SK-N-SH (cell line): Measurements from ENCODE around the gene IL1RL2. TPM values are rescaled to one million over a fixed set of nuclear protein-coding genes. Genes with fewer than 3 reads are reported as not detected.

Experiments used
- CTCF ChIA-PET: fragments of 300-600, 350-600 bp; formaldehyde crosslinking; extraction: SDS; loops from one replicate; lab custom pipeline; 2021; lab: Yijun Ruan, JAX
- POLR2A ChIA-PET: fragments of 350-600 bp; sonication (Branson Sonifier 250); formaldehyde crosslinking; extraction: SDS; loops from one replicate; lab custom pipeline; 2020; ENCODE audit warnings: antibody characterized with exemption, inconsistent platforms; lab: Yijun Ruan, JAX
- DNase-seq: peaks from one replicate; pipeline ENCODE4 v3.0.0; 2012
- H2AFZ ChIP-seq: fragments of 200-600 bp; sonication (generic); 2 replicates; pipeline ENCODE4 v1.8.1; 2016; ENCODE audit warnings: antibody characterized with exemption, mild to moderate bottlenecking, low read depth
- H3F3A ChIP-seq: fragments of 200-600 bp; sonication (generic); replicated peaks from 2 replicates; pipeline ENCODE3; 2016; ENCODE audit warnings: antibody characterized with exemption, mild to moderate bottlenecking; ENCODE audit not compliant: insufficient read depth
- H3K27ac ChIP-seq, 2 experiments: fragments of 200-500 bp in 1 of 2; fragments of 200-600 bp in 1 of 2; sonication (Bioruptor generic) in 1 of 2; sonication (generic), shearing (Covaris generic) in 1 of 2; 2 replicates each; pipeline versions ENCODE4 v1.5.1 to v1.6.1; 2014 to 2016; ENCODE audit warnings: low read depth in 2 of 2, inconsistent platforms in 1 of 2, low read length in 1 of 2, mild to moderate bottlenecking in 1 of 2, mixed read lengths in 1 of 2
- H3K27me3 ChIP-seq: fragments of 200-600 bp; sonication (generic), shearing (Covaris generic); 2 replicates; pipeline ENCODE4 v1.6.1; 2016; ENCODE audit warnings: mixed run types; ENCODE audit not compliant: insufficient read depth
- H3K36me3 ChIP-seq, 2 experiments: fragments of 200-500 bp in 1 of 2; fragments of 200-600 bp in 1 of 2; sonication (Bioruptor generic) in 1 of 2; sonication (generic) in 1 of 2; replicated peaks in 1 of 2; 2 replicates each; pipeline versions ENCODE3 to v1.5.1; 2014 to 2016; ENCODE audit warnings: low read length in 1 of 2, mild to moderate bottlenecking in 1 of 2; ENCODE audit not compliant: insufficient read depth in 2 of 2, control insufficient read depth in 1 of 2
- H3K4me1 ChIP-seq, 2 experiments: fragments of 200-500 bp in 1 of 2; fragments of 200-600 bp in 1 of 2; sonication (Bioruptor generic) in 1 of 2; sonication (generic), shearing (Covaris generic) in 1 of 2; 2 replicates each; pipeline versions ENCODE4 v1.5.1 to v1.6.1; 2014 to 2016; ENCODE audit warnings: low read depth in 1 of 2, low read length in 1 of 2, mixed run types in 1 of 2; ENCODE audit not compliant: insufficient read depth in 2 of 2, control insufficient read depth in 1 of 2
- H3K4me2 ChIP-seq: fragments of 200-600 bp; sonication (generic), shearing (Covaris generic); 2 replicates; pipeline ENCODE4 v1.6.1; 2017; ENCODE audit warnings: mixed run types
- H3K4me3 ChIP-seq, 2 experiments: fragments of 200-500 bp in 1 of 2; fragments of 200-600 bp in 1 of 2; sonication (Bioruptor generic) in 1 of 2; sonication (generic), shearing (Covaris generic) in 1 of 2; 2 replicates each; pipeline versions ENCODE4 v1.5.1 to v1.8.1; 2014 to 2016; ENCODE audit warnings: low read depth in 2 of 2, inconsistent platforms in 1 of 2, low read length in 1 of 2, mild to moderate bottlenecking in 1 of 2, mixed read lengths in 1 of 2, moderate library complexity in 1 of 2
- H3K79me2 ChIP-seq: fragments of 200-600 bp; sonication (generic); 2 replicates; pipeline ENCODE4 v1.8.1; 2017; ENCODE audit warnings: mild to moderate bottlenecking; ENCODE audit not compliant: insufficient read depth
- H3K9ac ChIP-seq: fragments of 200-600 bp; sonication (generic); 2 replicates; pipeline ENCODE4 v1.6.1; 2017; ENCODE audit warnings: mixed run types
- H3K9me2 ChIP-seq: fragments of 200-600 bp; sonication (generic); 2 replicates; pipeline ENCODE4 v1.6.1; 2017; ENCODE audit warnings: mixed run types
- H3K9me3 ChIP-seq: fragments of 200-600 bp; sonication (generic); 2 replicates; pipeline ENCODE4 v1.6.1; 2017; ENCODE audit warnings: mixed run types, mild to moderate bottlenecking, moderate library complexity
- H4K20me1 ChIP-seq: fragments of 200-600 bp; sonication (generic); 2 replicates; pipeline ENCODE4 v1.6.1; 2017; ENCODE audit warnings: mild to moderate bottlenecking, mixed run types; ENCODE audit not compliant: insufficient read depth
- CTCF ChIP-seq: fragments of 200-600 bp; sonication (generic); IDR thresholded peaks from 2 replicates; pipeline ENCODE4 v1.6.1; 2017; ENCODE audit warnings: antibody characterized with exemption, mild to moderate bottlenecking, moderate library complexity
- ELF1 ChIP-seq: IDR thresholded peaks from 2 replicates; pipeline ENCODE4 v1.4.0; 2012
- EP300 ChIP-seq, 2 experiments: IDR thresholded peaks; 2 replicates each; pipeline versions ENCODE4 v1.4.0 to v1.6.1; 2012; ENCODE audit warnings: borderline replicate concordance in 1 of 2, low read depth in 1 of 2, low read length in 1 of 2
- EZH2phosphoT487 ChIP-seq: fragments of 200-600 bp; sonication (generic); IDR thresholded peaks from 2 replicates; pipeline ENCODE4 v1.6.1; 2017; ENCODE audit warnings: low read depth, mixed run types, mild to moderate bottlenecking, antibody characterized with exemption, moderate library complexity, borderline replicate concordance
- FOSL2 ChIP-seq: IDR thresholded peaks from 2 replicates; pipeline ENCODE4 v1.4.0; 2012; ENCODE audit warnings: low read depth, mild to moderate bottlenecking, moderate library complexity, borderline replicate concordance
- FOXJ3 ChIP-seq: sonication (generic); formaldehyde crosslinking; IDR thresholded peaks from 2 replicates; pipeline ENCODE4 v1.5.1; 2020; ENCODE audit warnings: mild to moderate bottlenecking, missing genetic modification reagents
- FOXM1 ChIP-seq: IDR thresholded peaks from 2 replicates; pipeline ENCODE4 v1.4.0; 2012; ENCODE audit warnings: low read depth, mild to moderate bottlenecking
- GABPA ChIP-seq: IDR thresholded peaks from 2 replicates; pipeline ENCODE4 v1.4.0; 2012; ENCODE audit warnings: low read depth, mild to moderate bottlenecking
- GATA2 ChIP-seq: sonication (generic); formaldehyde crosslinking; IDR thresholded peaks from 2 replicates; pipeline ENCODE4 v1.5.0; 2020; ENCODE audit warnings: mild to moderate bottlenecking, missing genetic modification reagents
- JUND ChIP-seq: IDR thresholded peaks from 2 replicates; pipeline ENCODE4 v1.4.0; 2012
- MAX ChIP-seq: IDR thresholded peaks from 2 replicates; pipeline ENCODE4 v1.4.0; 2012; ENCODE audit warnings: low read depth
- MEF2A ChIP-seq: IDR thresholded peaks from 2 replicates; pipeline ENCODE4 v1.4.0; 2012; ENCODE audit warnings: low read depth, borderline replicate concordance
- NFIC ChIP-seq: IDR thresholded peaks from 2 replicates; pipeline ENCODE4 v1.4.0; 2012; ENCODE audit warnings: borderline replicate concordance
- POLR2AphosphoS5 ChIP-seq: IDR thresholded peaks from 2 replicates; pipeline ENCODE4 v1.6.1; 2012; ENCODE audit warnings: low read depth, low read length
- RAD21 ChIP-seq: IDR thresholded peaks from 2 replicates; pipeline ENCODE4 v1.6.1; 2012; ENCODE audit warnings: mild to moderate bottlenecking, low read length
- RCOR1 ChIP-seq: fragments of 150-350 bp; IDR thresholded peaks from 2 replicates; pipeline ENCODE4 v1.6.1; 2017; ENCODE audit warnings: antibody characterized with exemption, low read length
- REST ChIP-seq: IDR thresholded peaks from 2 replicates; pipeline ENCODE4 v1.6.1; 2012; ENCODE audit warnings: mild to moderate bottlenecking, low read depth, low read length, moderate library complexity
- RFX5 ChIP-seq: IDR thresholded peaks from 2 replicates; pipeline ENCODE4 v1.6.1; 2012; ENCODE audit warnings: mild to moderate bottlenecking, improper control_type of control experiment, low read length
- RXRA ChIP-seq: IDR thresholded peaks from 2 replicates; pipeline ENCODE4 v1.4.0; 2012; ENCODE audit warnings: low read depth, mild to moderate bottlenecking, borderline replicate concordance
- SIN3A ChIP-seq: IDR thresholded peaks from 2 replicates; pipeline ENCODE4 v1.6.1; 2012; ENCODE audit warnings: low read depth, mild to moderate bottlenecking, low read length, moderate library complexity, borderline replicate concordance
- SMC3 ChIP-seq: IDR thresholded peaks from 2 replicates; pipeline ENCODE4 v1.6.1; 2012; ENCODE audit warnings: low read depth, low read length, improper control_type of control experiment
- TAF1 ChIP-seq: IDR thresholded peaks from 2 replicates; pipeline ENCODE4 v1.6.1; 2012; ENCODE audit warnings: low read depth, mild to moderate bottlenecking, low read length, moderate library complexity, borderline replicate concordance
- TCF12 ChIP-seq: IDR thresholded peaks from 2 replicates; pipeline ENCODE4 v1.4.0; 2012
- USF1 ChIP-seq: IDR thresholded peaks from 2 replicates; pipeline ENCODE4 v1.4.0; 2012; ENCODE audit warnings: low read depth, borderline replicate concordance
- WGBS: methylation state at CpG from one replicate; pipeline ENCODE4 v1.1.6; 2017; ENCODE audit warnings: low lambda C conversion rate; 5-methylcytosine and 5-hydroxymethylcytosine counted together
- polyA plus RNA-seq, 3 experiments: library from polyadenylated mRNA; depleted of rRNA; stranded (reverse); fragments of >200 nt; gene quantifications; 2 replicates each; pipeline ENCODE4 v1.2.3, GENCODE V29; 2012

IL1RL2 gene
- polyA plus RNA-seq, 1 of the 3 experiments (the other 2 are of a cell fraction): 0.05 TPM

- POLR2A ChIA-PET: no interaction called here
- no peaks in the 10 kb centered on the region for H3F3A ChIP-seq
- H3K79me2 ChIP-seq: no peaks in the 10 kb centered on the region
- H3K9ac ChIP-seq: no peak overlapping the region
- H3K27me3 ChIP-seq: peaks cover 16% of the 10 kb centered on the region; the same call in 1 of the 2 replicates
- no peaks in the 10 kb centered on the region for H3K4me1 ChIP-seq
- DNase-seq: no peak
- CTCF ChIA-PET: no interaction called here
- no peaks in the 10 kb centered on the region for H3K36me3 ChIP-seq
- no peak for TF ChIP-seq TCF12
- no peak for TF ChIP-seq CTCF
- no peak for TF ChIP-seq GABPA
- TF ChIP-seq FOSL2: no peak
- no peak for TF ChIP-seq RXRA
- no peak for TF ChIP-seq SIN3A
- no peak for TF ChIP-seq FOXJ3 (CRISPR knock-in tag)
- TF ChIP-seq RAD21: no peak
- no peak for TF ChIP-seq MEF2A
- no peak for TF ChIP-seq FOXM1
- TF ChIP-seq GATA2 (CRISPR knock-in tag): no peak
- no peak for TF ChIP-seq JUND
- no peak for TF ChIP-seq NFIC
- no peak for TF ChIP-seq RCOR1
- no peak for TF ChIP-seq POLR2AphosphoS5
- TF ChIP-seq EP300 (IDR thresholded peaks at IDR 0.05; ENCODE audit: borderline replicate concordance in 1 of 2, low read depth in 1 of 2, low read length in 1 of 2): no peak
- no peak for TF ChIP-seq RFX5
- TF ChIP-seq, all 33 proteins: peak for 0
- no peak overlapping the region for H3K27ac ChIP-seq
- H4K20me1 ChIP-seq: no peaks in the 10 kb centered on the region
- H3K9me3 ChIP-seq: no peaks in the 10 kb centered on the region
- H2AFZ ChIP-seq: no peak overlapping the region
- no peaks in the 10 kb centered on the region for H3K9me2 ChIP-seq
- WGBS: 8% methylated on average over 3 of the region's 3 CpGs
- no peak overlapping the region for H3K4me2 ChIP-seq
- H3K4me3 ChIP-seq: no peak overlapping the region
Measured at GRCh38 chr2:102284611-102285010, 97.8 kb downstream of the IL1RL2 start.

DNA sequence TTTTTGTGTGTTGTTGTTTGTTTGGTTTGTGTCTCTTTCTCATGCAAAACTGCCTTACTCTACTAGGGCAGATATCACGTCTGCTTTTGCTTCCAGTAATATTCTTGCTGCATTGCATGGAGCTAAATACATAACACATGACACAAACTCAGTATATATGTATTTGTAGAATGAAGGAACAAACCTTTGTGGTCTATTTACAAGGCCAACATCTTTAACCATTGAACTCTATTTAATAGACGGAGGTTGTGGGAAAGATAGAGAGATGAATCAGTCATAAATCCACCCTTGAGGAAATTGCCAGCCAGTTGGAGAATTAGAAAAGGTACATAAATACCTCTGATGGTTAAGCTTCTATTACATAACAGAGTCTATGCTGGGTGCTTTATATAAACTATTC, 98.5 kb downstream of the IL1RL2 start:
- no peaks in the 10 kb centered on the region for H3K9me3 ChIP-seq
- POLR2A ChIA-PET: no interaction called here
- H2AFZ ChIP-seq: no peak overlapping the region
- no peaks in the 10 kb centered on the region for H3K79me2 ChIP-seq
- no peaks in the 10 kb centered on the region for H3K36me3 ChIP-seq
- no peak overlapping the region for H3K4me3 ChIP-seq
- WGBS: 10% methylated on average over 2 of the region's 2 CpGs
- no peak overlapping the region for H3K9ac ChIP-seq
- H3K9me2 ChIP-seq: no peaks in the 10 kb centered on the region
- no peaks in the 10 kb centered on the region for H3F3A ChIP-seq
- CTCF ChIA-PET: interaction anchor here (1.0 kb wide), 1 partner anchor 45 kb away, joined by 3 read pairs; no protein-coding TSS in a partner anchor
- peaks cover 8% of the 10 kb centered on the region; the same call in 1 of the 2 replicates for H3K27me3 ChIP-seq
- no peaks in the 10 kb centered on the region for H4K20me1 ChIP-seq
- H3K27ac ChIP-seq: no peak overlapping the region
- H3K4me2 ChIP-seq: no peak overlapping the region
- H3K4me1 ChIP-seq: no peaks in the 10 kb centered on the region
- DNase-seq: no peak
- TF ChIP-seq SMC3 (no peak), REST (no peak), USF1 (no peak), FOXM1 (no peak), RFX5 (no peak), TAF1 (no peak), MEF2A (no peak), TCF12 (no peak), RCOR1 (no peak), NFIC (no peak), SIN3A (no peak), FOSL2 (no peak), EZH2phosphoT487 (no peak), ELF1 (no peak), RAD21 (no peak), MAX (no peak), POLR2AphosphoS5 (no peak)
